ENCODE data around the gene MGMT. TPM values are rescaled to one million over a fixed set of nuclear protein-coding genes. Genes with fewer than 3 reads are reported as not detected.

The MGMT gene
- polyA plus RNA-seq, 3 donors, result 9.5 to 23.5 (median 17.5) TPM

DNA sequence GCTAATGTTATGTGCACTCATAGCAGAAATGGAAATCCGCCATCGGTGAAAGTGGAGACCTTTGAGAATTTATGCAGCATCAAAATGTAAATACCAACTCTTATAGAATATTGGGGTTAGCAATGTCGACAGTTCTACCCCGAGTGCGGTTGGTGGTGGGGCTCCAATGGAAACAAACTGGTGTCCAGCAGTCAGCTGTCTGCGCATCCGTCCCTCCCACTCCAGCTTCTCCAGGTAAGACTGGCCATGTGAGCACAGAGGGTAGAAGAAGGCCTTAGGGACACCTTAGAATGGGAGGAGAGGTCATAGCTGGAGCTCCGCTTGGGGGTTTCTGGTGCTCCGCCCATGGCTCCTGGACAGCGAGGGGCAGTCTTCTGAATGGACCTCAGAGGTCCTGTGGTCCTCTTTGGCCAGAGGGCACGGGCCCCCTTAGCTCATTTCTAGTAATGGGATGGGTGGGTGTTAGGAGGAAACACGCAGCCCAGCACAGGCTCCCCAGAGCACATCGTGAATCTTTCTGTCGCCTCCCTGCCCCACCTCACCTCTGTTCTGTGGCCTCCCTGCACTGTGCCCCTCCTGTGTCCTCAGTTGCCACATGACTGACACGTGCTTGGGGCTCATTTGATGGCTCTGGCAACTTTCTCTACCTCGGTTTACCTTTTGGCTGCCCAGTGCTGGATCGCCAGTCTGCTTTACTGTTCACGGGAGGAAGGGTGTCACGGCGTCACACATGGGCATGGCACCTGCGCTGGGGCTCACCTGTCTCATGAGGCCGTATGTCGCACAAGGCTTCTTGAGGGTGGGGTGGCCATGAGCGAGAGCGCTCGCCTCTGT is 50.0 kb downstream of the MGMT start:
- intact Hi-C loops (cut with micrococcal nuclease), result no loop called here
- Histone ChIP-seq H3K4me2 (replicated peaks; ENCODE audit: extremely low read depth, low read length, poor library complexity, severe bottlenecking) (no peak overlapping the region), H2AFZ (ENCODE audit: insufficient read depth, low read depth, low read length, poor library complexity, severe bottlenecking) (no peak overlapping the region), H3K27ac (ENCODE audit: low read depth in 1 of 2, low read length in 2 of 2) (no peak overlapping the region), H3K79me2 (ENCODE audit: insufficient read depth, low read length) (no peaks in the 10 kb centered on the region), H3K36me3 (replicated peaks in 1 of 2; ENCODE audit: control insufficient read depth in 1 of 2, insufficient read depth in 2 of 2, low read length in 2 of 2) (no peaks in the 10 kb centered on the region), H4K20me1 (ENCODE audit: insufficient read depth, low read length) (no peaks in the 10 kb centered on the region), H3K9me3 (replicated peaks in 1 of 2; ENCODE audit: control insufficient read depth in 1 of 2, insufficient read depth in 1 of 2, low read length in 2 of 2) (peaks cover 7 to 64% of the 10 kb centered on the region in 2 donors), H3K4me1 (ENCODE audit: control insufficient read depth in 1 of 2, insufficient read depth in 2 of 2, low read length in 2 of 2) (no peaks in the 10 kb centered on the region), H3K4me3 (replicated peaks in 1 of 3; ENCODE audit: low read depth in 2 of 3, low read length in 3 of 3) (no peak overlapping the region), H3K9ac (ENCODE audit: insufficient read depth, low read length, poor library complexity, severe bottlenecking) (no peak overlapping the region), H3K27me3 (ENCODE audit: control insufficient read depth in 2 of 2, insufficient read depth in 2 of 2, low read length in 2 of 2) (no peaks in the 10 kb centered on the region)
- Mint-ChIP-seq H3K27me3 (ENCODE audit: low read depth in 3 of 3) (no peaks in the 10 kb centered on the region), H3K9me3 (peaks cover 0 to 51% (median 10%) of the 10 kb centered on the region in 7 donors), H3K36me3 (peaks cover 0 to 5% of the 10 kb centered on the region in 2 donors), H3K27ac (no peak overlapping the region), H3K4me1 (no peaks in the 10 kb centered on the region), H3K4me3 (no peak overlapping the region)
- DNase-seq, result no peak
- WGBS (ENCODE audit: insufficient coverage), result 92% methylated on average over 17 of the region's 26 CpGs
- TF ChIP-seq, protein P1, sequence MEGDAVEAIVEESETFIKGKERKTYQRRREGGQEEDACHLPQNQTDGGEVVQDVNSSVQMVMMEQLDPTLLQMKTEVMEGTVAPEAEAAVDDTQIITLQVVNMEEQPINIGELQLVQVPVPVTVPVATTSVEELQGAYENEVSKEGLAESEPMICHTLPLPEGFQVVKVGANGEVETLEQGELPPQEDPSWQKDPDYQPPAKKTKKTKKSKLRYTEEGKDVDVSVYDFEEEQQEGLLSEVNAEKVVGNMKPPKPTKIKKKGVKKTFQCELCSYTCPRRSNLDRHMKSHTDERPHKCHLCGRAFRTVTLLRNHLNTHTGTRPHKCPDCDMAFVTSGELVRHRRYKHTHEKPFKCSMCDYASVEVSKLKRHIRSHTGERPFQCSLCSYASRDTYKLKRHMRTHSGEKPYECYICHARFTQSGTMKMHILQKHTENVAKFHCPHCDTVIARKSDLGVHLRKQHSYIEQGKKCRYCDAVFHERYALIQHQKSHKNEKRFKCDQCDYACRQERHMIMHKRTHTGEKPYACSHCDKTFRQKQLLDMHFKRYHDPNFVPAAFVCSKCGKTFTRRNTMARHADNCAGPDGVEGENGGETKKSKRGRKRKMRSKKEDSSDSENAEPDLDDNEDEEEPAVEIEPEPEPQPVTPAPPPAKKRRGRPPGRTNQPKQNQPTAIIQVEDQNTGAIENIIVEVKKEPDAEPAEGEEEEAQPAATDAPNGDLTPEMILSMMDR (IDR thresholded peaks at IDR 0.05), result no peak

DNA sequence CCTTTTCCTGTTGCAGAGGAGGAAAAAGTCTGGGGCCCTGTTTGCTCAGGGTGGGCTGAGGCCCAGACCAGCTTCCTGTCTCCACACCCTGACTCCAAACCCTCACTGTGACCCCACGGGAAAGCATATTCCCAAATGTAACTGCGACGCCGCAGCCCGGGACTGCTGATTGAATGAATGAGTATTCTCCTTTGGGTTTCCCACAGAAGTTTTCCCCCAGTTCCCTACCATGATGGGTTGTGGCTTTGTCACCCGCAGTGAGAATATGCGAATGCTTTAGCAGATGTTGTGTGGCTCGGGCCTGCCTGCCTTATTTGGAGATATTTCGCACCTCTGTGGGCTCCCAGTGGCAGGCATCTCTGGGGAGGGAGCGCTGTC is 50.6 kb downstream of the MGMT start:
- H3K4me3 Mint-ChIP-seq, result no peak overlapping the region
- H3K9me3 ChIP-seq (replicated peaks in 1 of 2; ENCODE audit: control insufficient read depth in 1 of 2, insufficient read depth in 1 of 2, low read length in 2 of 2), result peaks cover 7 to 58% of the 10 kb centered on the region in 2 donors
- DNase-seq, result no peak

More for the DNA sequence above, 50.6 kb downstream of the MGMT start:
- Histone ChIP-seq H2AFZ (ENCODE audit: insufficient read depth, low read depth, low read length, poor library complexity, severe bottlenecking) (no peak overlapping the region), H3K36me3 (replicated peaks in 1 of 2; ENCODE audit: control insufficient read depth in 1 of 2, insufficient read depth in 2 of 2, low read length in 2 of 2) (no peaks in the 10 kb centered on the region), H3K27ac (ENCODE audit: low read depth in 1 of 2, low read length in 2 of 2) (no peak overlapping the region), H3K4me3 (replicated peaks in 1 of 3; ENCODE audit: low read depth in 2 of 3, low read length in 3 of 3) (no peak overlapping the region), H3K79me2 (ENCODE audit: insufficient read depth, low read length) (no peaks in the 10 kb centered on the region), H3K4me1 (ENCODE audit: control insufficient read depth in 1 of 2, insufficient read depth in 2 of 2, low read length in 2 of 2) (no peaks in the 10 kb centered on the region), H3K27me3 (ENCODE audit: control insufficient read depth in 2 of 2, insufficient read depth in 2 of 2, low read length in 2 of 2) (no peaks in the 10 kb centered on the region), H3K9ac (ENCODE audit: insufficient read depth, low read length, poor library complexity, severe bottlenecking) (no peak overlapping the region), H3K4me2 (replicated peaks; ENCODE audit: extremely low read depth, low read length, poor library complexity, severe bottlenecking) (no peak overlapping the region), H4K20me1 (ENCODE audit: insufficient read depth, low read length) (no peaks in the 10 kb centered on the region)
- Mint-ChIP-seq H3K27ac (no peak overlapping the region), H3K4me1 (no peaks in the 10 kb centered on the region), H3K27me3 (ENCODE audit: low read depth in 3 of 3) (no peaks in the 10 kb centered on the region), H3K9me3 (peaks cover 0 to 48% (median 10%) of the 10 kb centered on the region in 7 donors), H3K36me3 (peaks cover 0 to 5% of the 10 kb centered on the region in 2 donors)
- WGBS (ENCODE audit: insufficient coverage), result 88% methylated on average over 3 of the region's 10 CpGs
- intact Hi-C loops (cut with micrococcal nuclease), result no loop called here
- TF ChIP-seq, protein P1 (IDR thresholded peaks at IDR 0.05), result no peak

All from CD14-positive monocyte (primary cell).